Keratinocyte (primary cell): Measurements from ENCODE around the gene TMEM131.

Experiments used
- EZH2 ChIP-seq: IDR thresholded peaks from one replicate; pipeline ENCODE4 v1.6.1; 2012; ENCODE audit warnings: inconsistent platforms, mild to moderate bottlenecking, low read length, moderate library complexity
- TF ChIP-seq, protein P1 (sequence below), 3 experiments: IDR thresholded peaks in 1 of 3; conservative IDR thresholded peaks in 1 of 3; optimal IDR thresholded peaks in 1 of 3; 2 replicates in 2 of 3; 3 replicates in 1 of 3; pipeline versions ENCODE3 to v1.5.1; 2011; ENCODE audit warnings: low read length in 3 of 3, mild to moderate bottlenecking in 3 of 3, moderate library complexity in 2 of 3, control low read depth in 1 of 3, inconsistent platforms in 1 of 3; ENCODE audit not compliant: insufficient read depth in 2 of 3; ENCODE audit errors: extremely low read depth in 1 of 3

DNA sequence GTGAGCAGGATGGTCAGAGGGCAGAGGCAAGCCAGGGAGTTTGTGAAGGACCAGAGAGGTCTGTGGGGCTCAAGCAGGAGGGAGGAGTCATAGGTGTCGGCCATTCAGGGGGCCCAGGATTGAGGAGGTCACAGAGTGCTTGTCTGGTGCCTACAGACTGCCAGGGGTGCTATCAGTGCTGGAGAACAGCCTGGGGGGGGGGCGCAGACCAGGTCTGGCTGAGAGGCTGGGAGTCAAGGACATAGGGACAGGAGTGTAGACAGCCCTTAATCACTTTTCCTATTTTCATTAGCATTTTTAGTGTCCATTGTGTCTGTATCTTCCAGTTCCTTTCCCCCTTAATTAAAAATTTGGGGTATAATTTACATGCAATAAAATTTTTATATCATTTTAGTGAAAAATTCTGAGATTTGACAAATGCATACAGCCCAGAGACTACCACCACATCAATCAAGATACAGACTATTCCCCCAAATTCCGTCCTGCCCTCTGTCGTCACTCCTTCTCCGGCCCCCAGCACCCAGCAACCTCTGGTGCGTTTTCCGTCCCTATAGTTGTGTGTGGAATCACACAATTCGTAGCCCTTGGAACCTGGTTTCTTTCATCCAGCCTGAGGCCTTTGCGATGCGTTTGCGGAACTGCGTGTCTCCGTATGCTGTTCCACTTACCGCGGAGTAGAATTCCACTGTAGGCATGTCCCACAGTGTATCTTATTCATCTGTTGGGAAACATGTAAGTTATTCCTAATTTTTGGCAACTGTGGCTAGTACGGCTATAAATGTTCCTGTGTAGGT, 276.2 kb downstream of the TMEM131 start:
- TF ChIP-seq, protein P1, sequence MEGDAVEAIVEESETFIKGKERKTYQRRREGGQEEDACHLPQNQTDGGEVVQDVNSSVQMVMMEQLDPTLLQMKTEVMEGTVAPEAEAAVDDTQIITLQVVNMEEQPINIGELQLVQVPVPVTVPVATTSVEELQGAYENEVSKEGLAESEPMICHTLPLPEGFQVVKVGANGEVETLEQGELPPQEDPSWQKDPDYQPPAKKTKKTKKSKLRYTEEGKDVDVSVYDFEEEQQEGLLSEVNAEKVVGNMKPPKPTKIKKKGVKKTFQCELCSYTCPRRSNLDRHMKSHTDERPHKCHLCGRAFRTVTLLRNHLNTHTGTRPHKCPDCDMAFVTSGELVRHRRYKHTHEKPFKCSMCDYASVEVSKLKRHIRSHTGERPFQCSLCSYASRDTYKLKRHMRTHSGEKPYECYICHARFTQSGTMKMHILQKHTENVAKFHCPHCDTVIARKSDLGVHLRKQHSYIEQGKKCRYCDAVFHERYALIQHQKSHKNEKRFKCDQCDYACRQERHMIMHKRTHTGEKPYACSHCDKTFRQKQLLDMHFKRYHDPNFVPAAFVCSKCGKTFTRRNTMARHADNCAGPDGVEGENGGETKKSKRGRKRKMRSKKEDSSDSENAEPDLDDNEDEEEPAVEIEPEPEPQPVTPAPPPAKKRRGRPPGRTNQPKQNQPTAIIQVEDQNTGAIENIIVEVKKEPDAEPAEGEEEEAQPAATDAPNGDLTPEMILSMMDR (optimal IDR thresholded peaks at IDR 0.05 in 1 of 3, IDR thresholded peaks at IDR 0.05 in 1 of 3, conservative IDR thresholded peaks at IDR 0.05 in 1 of 3; ENCODE audit: extremely low read depth in 1 of 3, insufficient read depth in 2 of 3, low read length in 3 of 3): no peak
- TF ChIP-seq EZH2: no peak
